ENCODE measurements around the gene MFAP1.

Gene MFAP1

GRCh38 chr15:43776101-43776717 is 48.3 kb downstream of the MFAP1 start:
- no peak for DNase-seq (ENCODE audit: low read depth)

- no peak for DNase-seq (ENCODE audit: low read depth)
These were observed 49.0 kb downstream of the MFAP1 start for GRCh38 chr15:43775411-43775965.

GRCh38 chr15:43774062-43774461 is 50.4 kb downstream of the MFAP1 start:
- no peak for DNase-seq (ENCODE audit: low read depth)

- no peak for DNase-seq (ENCODE audit: low read depth)
These were observed 51.9 kb downstream of the MFAP1 start for GRCh38 chr15:43772624-43773023.

- no peak for DNase-seq (ENCODE audit: low read depth)
These were observed 52.7 kb downstream of the MFAP1 start for GRCh38 chr15:43771816-43772215.

GRCh38 chr15:43769584-43770228 is 54.8 kb downstream of the MFAP1 start:
- peak; percentile 58 for DNase-seq (ENCODE audit: low read depth)

GRCh38 chr15:43763819-43764446 is 60.6 kb downstream of the MFAP1 start:
- DNase-seq (ENCODE audit: low read depth) = no peak

GRCh38 chr15:43762824-43763223 is 61.7 kb downstream of the MFAP1 start:
- no peak for DNase-seq (ENCODE audit: low read depth)

All from activated T-cell treated with anti-CD3 and anti-CD28 coated beads for 1 hour (primary cell).